ENCODE data around the gene DOCK9. TPM values are rescaled to one million over a fixed set of nuclear protein-coding genes. Genes with fewer than 3 reads are reported as not detected.
A peak's percentile ranks its signal among the peaks of the same experiment; 100 is the strongest.

DOCK9 gene
- total RNA-seq, 1 donor from 2014 or later = 88.4 TPM

GRCh38 chr13:98765996-98766519 is 211.8 kb downstream of the DOCK9 start:
- TF ChIP-seq POLR2AphosphoS5 (IDR thresholded peaks at IDR 0.05; ENCODE audit: insufficient read depth in 1 of 2, low read depth in 1 of 2) (no peak), POLR2A (IDR thresholded peaks at IDR 0.05) (no peak), CTCF (IDR thresholded peaks at IDR 0.05) (no peak)
- Histone ChIP-seq H3K27ac (no peak overlapping the region), H3K9me3 (no peaks in the 10 kb centered on the region), H3K4me1 (no peaks in the 10 kb centered on the region), H3K27me3 (no peaks in the 10 kb centered on the region), H3K36me3 (no peaks in the 10 kb centered on the region), H3K4me3 (no peak overlapping the region)
- intact Hi-C loops (cut with DNase I) = no loop called here
- no peak for DNase-seq (ENCODE audit: extremely low spot score in 2 of 2)

- no peak for TF ChIP-seq POLR2AphosphoS5 (IDR thresholded peaks at IDR 0.05; ENCODE audit: insufficient read depth in 1 of 2, low read depth in 1 of 2)
- TF ChIP-seq POLR2A (IDR thresholded peaks at IDR 0.05) = no peak
- no peak for TF ChIP-seq CTCF (IDR thresholded peaks at IDR 0.05)
- H3K27me3 ChIP-seq = no peaks in the 10 kb centered on the region
- no peaks in the 10 kb centered on the region for H3K4me1 ChIP-seq
- no peaks in the 10 kb centered on the region for H3K9me3 ChIP-seq
- H3K4me3 ChIP-seq = peak overlapping the region; percentile 24 to 30
- intact Hi-C loops (cut with DNase I) = no loop called here
- no peak overlapping the region for H3K27ac ChIP-seq
- no peak for DNase-seq (ENCODE audit: extremely low spot score in 2 of 2)
- H3K36me3 ChIP-seq = no peaks in the 10 kb centered on the region
These were observed 215.8 kb downstream of the DOCK9 start for GRCh38 chr13:98761986-98762616.

GRCh38 chr13:98761126-98761985 is 216.5 kb downstream of the DOCK9 start:
- TF ChIP-seq CTCF (IDR thresholded peaks at IDR 0.05) (no peak), POLR2A (IDR thresholded peaks at IDR 0.05) (no peak), POLR2AphosphoS5 (IDR thresholded peaks at IDR 0.05; ENCODE audit: insufficient read depth in 1 of 2, low read depth in 1 of 2) (no peak)
- Histone ChIP-seq H3K9me3 (no peaks in the 10 kb centered on the region), H3K4me3 (peak overlapping the region; percentile 24 to 30), H3K36me3 (no peaks in the 10 kb centered on the region), H3K27ac (no peak overlapping the region), H3K27me3 (no peaks in the 10 kb centered on the region), H3K4me1 (no peaks in the 10 kb centered on the region)
- no peak for DNase-seq (ENCODE audit: extremely low spot score in 2 of 2)
- intact Hi-C loops (cut with DNase I) = no loop called here

- no peak for TF ChIP-seq POLR2AphosphoS5 (IDR thresholded peaks at IDR 0.05; ENCODE audit: insufficient read depth in 1 of 2, low read depth in 1 of 2)
- no peak for TF ChIP-seq POLR2A (IDR thresholded peaks at IDR 0.05)
- no peak for TF ChIP-seq CTCF (IDR thresholded peaks at IDR 0.05)
- intact Hi-C loops (cut with DNase I) = no loop called here
- DNase-seq (ENCODE audit: extremely low spot score in 2 of 2) = no peak
These were observed 222.1 kb downstream of the DOCK9 start for GRCh38 chr13:98755729-98756128.

More at GRCh38 chr13:98755729-98756128, 222.1 kb downstream of the DOCK9 start:
- no peaks in the 10 kb centered on the region for H3K36me3 ChIP-seq
- H3K4me1 ChIP-seq = peaks cover 17% of the 10 kb centered on the region
- H3K9me3 ChIP-seq = no peaks in the 10 kb centered on the region
- no peaks in the 10 kb centered on the region for H3K27me3 ChIP-seq
- H3K27ac ChIP-seq = no peak overlapping the region
- H3K4me3 ChIP-seq = no peak overlapping the region
